GM10248 (cell line): ENCODE data around the gene INPP5D.
"Not testable (repeated sequence)": the region's sequence is repeated elsewhere in the genome, so short reads cannot be mapped to it uniquely, and the experiment has no call there.

ENCODE experiments used
- CTCF ChIA-PET: fragments of 300-600 bp; sonication (Branson Sonifier 250); formaldehyde crosslinking; extraction: SDS; loops from one replicate; lab custom pipeline; 2021; ENCODE audit warnings: antibody characterized with exemption; lab: Yijun Ruan, JAX
- POLR2A ChIA-PET: fragments of 350-650 bp; sonication (Branson Sonifier 250); formaldehyde crosslinking; extraction: SDS; loops from one replicate; lab custom pipeline; 2020; ENCODE audit warnings: antibody characterized with exemption; lab: Yijun Ruan, JAX
- DNase-seq: peaks from one replicate; pipeline ENCODE4 v3.0.0; 2012; ENCODE audit errors: extremely low spot score
- TF ChIP-seq, protein P1 (sequence below): IDR thresholded peaks from 2 replicates; pipeline ENCODE4 v1.5.1; 2012; ENCODE audit warnings: mild to moderate bottlenecking, low read depth; ENCODE audit errors: extremely low read depth, missing control alignments, control extremely low read depth

The INPP5D gene

DNA sequence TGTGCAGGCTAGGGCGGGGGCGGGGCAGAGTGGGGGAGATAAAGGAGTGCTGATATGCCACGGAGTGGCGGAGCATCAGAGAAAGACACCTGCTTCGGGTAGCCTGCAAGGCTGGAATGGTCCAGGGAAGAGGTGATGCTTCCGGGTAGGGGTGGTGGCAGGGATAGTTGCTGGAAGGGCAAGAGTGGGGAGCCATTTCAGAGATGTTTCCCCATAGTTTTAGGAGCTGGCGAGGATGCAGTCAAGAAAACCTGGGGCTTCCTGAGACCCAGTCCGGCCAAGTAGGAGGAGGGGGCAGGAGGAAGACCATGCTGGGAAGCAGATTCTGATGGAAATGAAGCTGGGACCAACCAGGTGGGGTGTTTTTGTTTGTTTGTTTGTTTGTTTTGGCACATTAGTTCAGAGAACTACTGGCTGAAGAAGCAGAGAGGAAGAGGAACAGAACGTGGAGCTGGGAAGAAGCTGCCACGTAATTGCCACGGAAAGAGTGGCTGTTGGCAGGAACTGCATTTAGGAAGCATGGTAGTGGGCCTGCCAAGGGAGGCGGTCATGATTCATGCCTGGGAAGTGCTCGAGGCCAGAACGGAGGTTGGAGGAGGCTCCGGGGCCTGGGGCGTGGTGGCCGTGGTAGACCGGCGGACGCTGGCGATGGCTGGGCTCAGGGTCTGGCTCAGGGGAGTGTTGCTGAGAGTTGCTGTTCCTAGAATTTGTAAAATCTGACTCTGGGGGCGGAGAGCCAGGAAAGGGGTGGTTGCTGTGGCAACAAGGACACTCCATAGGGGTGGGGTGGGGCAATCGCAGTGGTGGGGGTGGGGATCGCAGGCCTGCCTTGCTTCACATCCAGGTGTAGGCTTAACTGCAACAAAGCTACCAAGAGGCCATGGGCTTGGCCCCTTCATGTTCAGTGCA lies 8.6 kb upstream of the INPP5D start:
- POLR2A ChIA-PET, result no interaction called here
- TF ChIP-seq, protein P1, sequence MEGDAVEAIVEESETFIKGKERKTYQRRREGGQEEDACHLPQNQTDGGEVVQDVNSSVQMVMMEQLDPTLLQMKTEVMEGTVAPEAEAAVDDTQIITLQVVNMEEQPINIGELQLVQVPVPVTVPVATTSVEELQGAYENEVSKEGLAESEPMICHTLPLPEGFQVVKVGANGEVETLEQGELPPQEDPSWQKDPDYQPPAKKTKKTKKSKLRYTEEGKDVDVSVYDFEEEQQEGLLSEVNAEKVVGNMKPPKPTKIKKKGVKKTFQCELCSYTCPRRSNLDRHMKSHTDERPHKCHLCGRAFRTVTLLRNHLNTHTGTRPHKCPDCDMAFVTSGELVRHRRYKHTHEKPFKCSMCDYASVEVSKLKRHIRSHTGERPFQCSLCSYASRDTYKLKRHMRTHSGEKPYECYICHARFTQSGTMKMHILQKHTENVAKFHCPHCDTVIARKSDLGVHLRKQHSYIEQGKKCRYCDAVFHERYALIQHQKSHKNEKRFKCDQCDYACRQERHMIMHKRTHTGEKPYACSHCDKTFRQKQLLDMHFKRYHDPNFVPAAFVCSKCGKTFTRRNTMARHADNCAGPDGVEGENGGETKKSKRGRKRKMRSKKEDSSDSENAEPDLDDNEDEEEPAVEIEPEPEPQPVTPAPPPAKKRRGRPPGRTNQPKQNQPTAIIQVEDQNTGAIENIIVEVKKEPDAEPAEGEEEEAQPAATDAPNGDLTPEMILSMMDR, result no peak
- CTCF ChIA-PET, result interaction anchor here (1.0 to 3.9 kb wide), 4 partner anchors 9 to 203 kb away, joined by 3 to 22 read pairs (median 6); partner anchors contain the start of gene INPP5D
- DNase-seq, result no peak

DNA sequence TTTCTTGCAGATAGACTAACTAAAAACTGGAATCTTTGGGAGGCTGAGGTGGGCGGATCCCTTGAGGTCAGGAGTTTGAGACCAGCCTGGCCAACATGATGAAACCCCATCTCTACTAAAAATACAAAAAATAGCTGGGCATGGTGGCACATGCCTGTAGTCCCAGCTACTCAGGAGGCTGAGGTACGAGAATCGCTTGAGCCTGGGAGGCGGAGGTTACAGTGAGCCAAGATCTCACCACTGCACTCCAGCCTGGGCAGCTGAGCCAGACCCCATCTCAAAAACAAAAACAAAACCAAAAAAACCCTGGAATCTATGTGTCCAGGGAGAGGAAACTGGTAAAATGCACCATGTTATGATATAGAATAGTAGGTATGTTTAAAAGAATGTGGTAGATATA lies 7.6 kb upstream of the INPP5D start:
- DNase-seq, POLR2A ChIA-PET: not testable (repeated sequence)
- CTCF ChIA-PET, result interaction anchor here (1.1 to 4.0 kb wide), 13 partner anchors 7 to 281 kb away, joined by 3 to 34 read pairs (median 8); partner anchors contain the start of genes INPP5D and SNORC

DNA sequence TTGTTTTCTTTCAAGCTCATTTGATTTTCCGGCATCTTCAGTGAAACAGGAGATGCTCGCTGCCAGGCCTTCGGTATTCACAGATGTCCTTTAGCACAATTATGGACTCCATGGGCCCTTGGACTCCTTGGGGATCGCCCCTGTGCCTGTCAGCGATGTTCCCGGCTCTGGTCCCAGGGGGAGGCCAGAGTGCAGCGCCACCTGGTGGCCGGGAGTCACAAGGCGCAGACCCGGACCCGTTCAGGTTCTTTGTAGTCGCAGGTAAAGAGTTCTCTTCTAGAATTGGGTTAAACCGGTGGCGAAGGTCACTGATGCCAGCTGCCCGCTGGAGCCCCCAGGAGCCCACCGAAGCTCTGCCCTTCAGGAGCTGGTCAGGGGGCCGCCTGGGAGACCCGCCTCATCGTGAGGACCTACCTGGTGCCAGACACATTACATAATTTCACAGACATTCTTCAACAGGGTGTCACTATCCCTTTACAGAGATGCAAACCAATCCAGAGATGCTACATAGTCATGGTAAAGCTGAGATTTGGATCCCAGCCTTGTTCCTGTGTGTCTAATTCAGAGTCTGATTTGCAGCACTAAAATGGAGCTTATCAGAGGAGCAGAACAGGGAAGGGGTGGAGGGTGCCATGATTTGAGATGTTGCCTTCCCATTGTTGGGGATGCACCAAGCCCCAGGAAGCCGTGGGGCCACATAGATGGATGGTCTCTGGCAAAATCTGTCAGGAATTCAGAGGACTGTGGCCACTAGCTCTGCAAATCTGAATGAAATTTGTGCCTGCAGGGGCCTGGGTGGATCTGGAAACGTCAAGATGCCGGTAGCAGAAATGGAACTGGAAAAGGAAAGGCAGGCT lies 6.0 kb upstream of the INPP5D start:
- peak; percentile 89 for DNase-seq
- POLR2A ChIA-PET, result no interaction called here
- CTCF ChIA-PET, result interaction anchor here (0.6 to 4.0 kb wide), 80 partner anchors 9 to 441 kb away, joined by 3 to 34 read pairs (median 4); partner anchors contain the start of genes ATG16L1, NEU2 and SNORC
- TF ChIP-seq, protein P1, result peak; percentile 90

DNA sequence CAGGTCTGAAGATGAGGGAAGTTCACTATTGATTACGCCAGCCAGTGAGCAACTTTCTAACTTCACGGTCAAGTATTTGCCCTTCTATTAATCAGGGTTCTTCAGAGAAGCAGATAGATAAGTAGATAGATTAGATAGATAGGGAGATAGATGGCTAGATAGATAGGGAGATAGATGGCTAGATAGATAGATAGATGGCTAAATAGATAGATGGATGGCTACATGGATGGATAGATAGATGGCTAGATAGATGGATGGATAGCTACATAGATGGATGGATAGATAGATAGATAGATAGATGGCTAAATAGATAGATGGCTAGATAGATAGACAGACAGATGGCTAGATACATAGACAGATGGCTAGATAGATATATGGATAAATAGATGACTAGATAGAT lies 4.8 kb upstream of the INPP5D start:
- TF ChIP-seq, protein P1, result no peak
- ChIA-PET POLR2A (no interaction called here), CTCF (interaction anchor here (0.9 to 4.0 kb wide), 14 partner anchors 10 to 442 kb away, joined by 3 to 34 read pairs (median 10); partner anchors contain the start of gene ATG16L1)
- no peak for DNase-seq

DNA sequence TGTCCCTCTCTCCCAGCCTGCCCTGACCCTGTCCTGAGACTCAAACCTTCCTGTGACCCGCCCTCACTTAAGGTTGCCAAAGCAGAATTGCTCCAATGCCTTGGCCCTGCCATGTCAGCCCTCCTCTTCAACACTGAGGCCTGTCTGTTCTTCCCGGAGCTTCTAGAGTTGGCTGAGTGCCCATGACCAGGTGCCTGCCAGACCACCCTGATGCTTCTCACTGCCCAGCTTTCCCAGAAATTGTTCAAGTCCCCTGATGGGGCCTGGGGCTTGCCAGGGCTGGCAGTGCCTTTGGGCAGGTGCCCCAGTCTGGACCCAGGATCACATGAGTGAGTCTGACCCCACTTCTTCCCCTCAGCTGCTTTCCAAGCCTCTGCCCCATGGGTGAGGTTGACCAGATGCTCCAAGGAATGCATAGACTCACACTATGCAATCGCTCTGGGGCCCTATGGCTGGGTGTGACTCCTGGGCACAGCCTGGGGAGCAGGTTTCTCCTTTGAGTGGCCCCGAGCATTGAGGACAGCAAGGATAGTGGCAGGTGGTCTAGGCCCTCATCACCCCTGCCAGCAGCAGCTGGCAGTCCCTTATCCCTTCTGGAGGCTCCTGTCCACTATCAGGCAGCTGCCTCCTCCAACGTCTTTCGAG lies 3.1 kb upstream of the INPP5D start:
- no peak for DNase-seq
- POLR2A ChIA-PET, result no interaction called here
- CTCF ChIA-PET, result interaction anchor here (1.1 to 1.2 kb wide), 2 partner anchors 9 to 298 kb away, joined by 3 read pairs; no protein-coding TSS in a partner anchor

DNA sequence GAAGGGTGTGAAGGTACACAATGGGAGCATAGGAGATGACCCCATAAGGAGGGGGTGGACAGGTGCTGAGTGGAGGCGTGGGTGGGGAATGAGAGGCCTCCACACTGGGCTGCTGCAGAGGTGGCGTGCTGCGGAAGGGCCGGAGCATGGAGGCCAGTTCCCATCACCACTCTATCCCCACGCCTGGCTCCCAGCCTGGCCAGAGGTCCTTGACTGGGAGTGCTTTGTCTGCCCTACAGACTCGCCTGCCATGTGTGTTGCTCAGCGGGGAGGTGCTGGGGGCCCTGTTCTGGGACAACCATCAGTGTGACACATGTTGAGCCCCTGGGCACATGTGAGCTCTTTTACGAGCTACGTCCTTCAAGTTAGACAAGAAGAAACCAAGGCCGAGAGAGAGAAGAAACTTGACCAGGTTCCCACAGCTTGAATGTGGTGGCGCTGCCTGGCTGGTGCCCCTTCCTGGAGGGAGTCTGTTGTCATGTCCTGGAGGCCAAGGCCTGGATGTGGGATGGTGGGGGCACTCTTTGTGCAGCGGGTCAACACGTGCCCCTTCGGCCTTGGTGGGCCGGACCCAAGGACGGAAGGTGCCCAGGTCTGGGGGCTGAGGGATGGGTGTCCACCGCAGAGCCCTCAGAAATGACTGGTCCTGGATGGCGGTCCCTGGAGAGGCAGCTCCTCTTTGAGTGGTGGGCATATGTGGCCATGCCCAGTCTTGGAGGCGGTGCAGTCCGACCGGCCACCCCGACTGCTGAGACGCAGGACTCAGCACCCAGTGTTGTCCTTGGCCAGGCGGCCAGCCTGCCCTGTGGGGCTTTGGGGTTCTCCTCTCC lies 1.2 kb upstream of the INPP5D start:
- TF ChIP-seq, protein P1, result no peak
- ChIA-PET POLR2A (interaction anchor here (2.9 to 3.9 kb wide), 2 partner anchors 17 to 24 kb away, joined by 11 to 28 read pairs; no protein-coding TSS in a partner anchor), CTCF (interaction anchor here (0.6 to 4.7 kb wide), 8 partner anchors 11 to 193 kb away, joined by 3 to 55 read pairs (median 5); partner anchors contain the start of gene ATG16L1)
- DNase-seq, result no peak

More for the DNA sequence above, 3.1 kb upstream of the INPP5D start:
- TF ChIP-seq, protein P1, result no peak
